SW 1271 (cell line): ENCODE data around the gene COL6A3.

Experiments used
- DNase-seq, 2 experiments: peaks; one replicate each; lab custom pipeline; 2025; lab: John Stamatoyannopoulos, UW

The COL6A3 gene, protein sequence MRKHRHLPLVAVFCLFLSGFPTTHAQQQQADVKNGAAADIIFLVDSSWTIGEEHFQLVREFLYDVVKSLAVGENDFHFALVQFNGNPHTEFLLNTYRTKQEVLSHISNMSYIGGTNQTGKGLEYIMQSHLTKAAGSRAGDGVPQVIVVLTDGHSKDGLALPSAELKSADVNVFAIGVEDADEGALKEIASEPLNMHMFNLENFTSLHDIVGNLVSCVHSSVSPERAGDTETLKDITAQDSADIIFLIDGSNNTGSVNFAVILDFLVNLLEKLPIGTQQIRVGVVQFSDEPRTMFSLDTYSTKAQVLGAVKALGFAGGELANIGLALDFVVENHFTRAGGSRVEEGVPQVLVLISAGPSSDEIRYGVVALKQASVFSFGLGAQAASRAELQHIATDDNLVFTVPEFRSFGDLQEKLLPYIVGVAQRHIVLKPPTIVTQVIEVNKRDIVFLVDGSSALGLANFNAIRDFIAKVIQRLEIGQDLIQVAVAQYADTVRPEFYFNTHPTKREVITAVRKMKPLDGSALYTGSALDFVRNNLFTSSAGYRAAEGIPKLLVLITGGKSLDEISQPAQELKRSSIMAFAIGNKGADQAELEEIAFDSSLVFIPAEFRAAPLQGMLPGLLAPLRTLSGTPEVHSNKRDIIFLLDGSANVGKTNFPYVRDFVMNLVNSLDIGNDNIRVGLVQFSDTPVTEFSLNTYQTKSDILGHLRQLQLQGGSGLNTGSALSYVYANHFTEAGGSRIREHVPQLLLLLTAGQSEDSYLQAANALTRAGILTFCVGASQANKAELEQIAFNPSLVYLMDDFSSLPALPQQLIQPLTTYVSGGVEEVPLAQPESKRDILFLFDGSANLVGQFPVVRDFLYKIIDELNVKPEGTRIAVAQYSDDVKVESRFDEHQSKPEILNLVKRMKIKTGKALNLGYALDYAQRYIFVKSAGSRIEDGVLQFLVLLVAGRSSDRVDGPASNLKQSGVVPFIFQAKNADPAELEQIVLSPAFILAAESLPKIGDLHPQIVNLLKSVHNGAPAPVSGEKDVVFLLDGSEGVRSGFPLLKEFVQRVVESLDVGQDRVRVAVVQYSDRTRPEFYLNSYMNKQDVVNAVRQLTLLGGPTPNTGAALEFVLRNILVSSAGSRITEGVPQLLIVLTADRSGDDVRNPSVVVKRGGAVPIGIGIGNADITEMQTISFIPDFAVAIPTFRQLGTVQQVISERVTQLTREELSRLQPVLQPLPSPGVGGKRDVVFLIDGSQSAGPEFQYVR (N-terminal part only)

DNA sequence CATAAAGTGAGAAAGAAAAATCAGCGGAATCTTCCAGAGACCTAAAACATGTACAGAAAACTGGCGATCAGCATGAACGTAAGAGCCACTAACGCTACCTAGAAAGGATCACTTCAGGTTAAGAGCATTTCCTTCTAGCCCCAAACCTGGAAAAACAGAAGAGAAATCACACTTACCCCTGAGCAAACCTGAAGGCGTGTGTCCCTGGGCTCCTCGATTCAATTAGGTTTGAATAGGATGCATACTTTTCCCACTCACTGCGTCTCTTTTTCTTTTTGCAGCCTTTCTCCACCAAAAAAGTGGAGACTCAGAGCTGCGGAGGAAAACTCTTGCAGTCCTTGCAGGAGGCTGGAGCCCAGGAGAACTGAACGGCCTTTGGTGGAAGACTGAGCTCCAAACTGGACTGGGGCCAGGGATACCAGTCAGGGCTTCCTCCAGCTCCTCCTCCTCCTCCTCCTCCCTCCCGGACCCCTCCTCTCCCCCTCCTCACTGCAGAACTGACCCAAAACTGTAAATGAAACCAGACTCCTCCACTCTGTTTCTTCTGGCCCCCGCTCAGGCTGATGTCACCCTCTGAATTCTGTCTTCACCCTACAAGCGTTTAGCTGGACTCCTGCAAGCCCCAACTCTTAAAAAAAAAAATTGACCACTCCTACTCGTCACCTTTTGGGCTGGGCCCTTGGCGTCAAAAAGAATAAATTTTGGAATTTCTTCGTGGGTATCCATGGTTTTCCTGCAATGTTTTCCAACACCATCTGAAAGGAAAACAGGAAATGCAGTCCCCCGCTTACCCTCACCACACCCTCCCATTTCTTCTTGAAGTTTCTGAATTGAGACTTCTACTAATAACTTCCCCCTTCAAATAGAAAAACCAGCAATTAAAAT, at the start of gene COL6A3:
Gene COL6A3, minus strand, starts transcription at position 388 of the 885 bp plus-strand sequence. CDS start 17,347 bp downstream, outside the sequence.
- no peak for DNase-seq

DNA sequence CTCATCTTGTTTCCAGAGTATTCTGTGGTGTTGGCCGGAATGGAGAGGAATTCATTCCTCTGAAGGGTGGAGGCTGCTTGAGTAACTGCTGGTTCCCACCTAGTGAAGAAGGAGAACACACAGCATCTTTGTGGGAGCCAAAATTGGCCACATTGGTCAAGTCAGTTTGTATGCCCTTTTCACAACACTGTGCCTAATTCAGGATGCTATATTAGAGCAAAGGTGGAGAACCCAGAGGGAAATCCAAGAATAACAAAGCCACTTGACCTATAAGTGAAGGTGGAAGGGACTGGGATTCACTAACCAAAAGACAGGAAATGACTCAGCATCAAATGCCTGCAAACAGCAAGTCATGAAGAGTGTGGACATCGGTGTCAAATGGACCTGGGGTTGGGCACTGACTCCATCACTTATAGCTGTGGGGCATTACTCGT, 45.8 kb upstream of the COL6A3 start:
- DNase-seq, result peak; percentile 9 to 68

DNA sequence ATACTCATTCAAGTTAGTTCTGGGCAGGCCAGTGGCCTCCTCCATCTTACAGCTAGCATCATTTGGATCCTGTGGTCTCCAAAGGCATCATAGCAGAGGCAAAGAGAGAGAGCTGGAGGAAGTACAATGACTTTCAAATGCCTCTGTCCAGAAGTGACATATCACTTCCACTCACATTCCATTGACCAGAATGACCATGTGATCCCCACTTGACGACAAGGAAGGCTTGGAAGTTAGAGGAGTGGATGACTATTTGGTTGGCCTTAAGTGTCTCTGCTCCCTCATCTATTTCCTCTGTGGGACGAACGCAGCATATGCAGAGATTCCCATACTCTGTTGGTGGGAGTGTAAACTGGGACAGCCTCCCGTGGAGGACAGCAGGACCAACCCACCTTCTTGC, 45.3 kb upstream of the COL6A3 start:
- no peak for DNase-seq

DNA sequence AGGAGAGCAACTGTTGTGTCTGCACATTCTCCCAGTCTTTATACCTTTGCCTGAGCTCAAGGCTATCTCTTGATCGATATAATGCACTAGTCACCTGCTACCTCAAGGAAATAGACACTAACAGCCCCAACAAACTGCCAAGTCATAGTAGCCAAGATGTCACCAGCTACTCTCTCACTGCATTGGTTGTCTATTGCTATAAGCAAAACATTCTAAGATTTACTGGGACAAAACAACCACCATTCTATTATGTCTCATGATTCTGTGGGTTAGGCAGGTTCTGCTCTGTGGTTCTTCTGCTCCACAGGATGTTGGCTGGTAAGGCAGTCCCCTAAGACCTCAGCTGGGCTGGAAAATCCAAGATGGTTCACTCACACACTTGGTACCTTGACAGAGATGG, 44.6 kb upstream of the COL6A3 start:
- DNase-seq, result no peak

DNA sequence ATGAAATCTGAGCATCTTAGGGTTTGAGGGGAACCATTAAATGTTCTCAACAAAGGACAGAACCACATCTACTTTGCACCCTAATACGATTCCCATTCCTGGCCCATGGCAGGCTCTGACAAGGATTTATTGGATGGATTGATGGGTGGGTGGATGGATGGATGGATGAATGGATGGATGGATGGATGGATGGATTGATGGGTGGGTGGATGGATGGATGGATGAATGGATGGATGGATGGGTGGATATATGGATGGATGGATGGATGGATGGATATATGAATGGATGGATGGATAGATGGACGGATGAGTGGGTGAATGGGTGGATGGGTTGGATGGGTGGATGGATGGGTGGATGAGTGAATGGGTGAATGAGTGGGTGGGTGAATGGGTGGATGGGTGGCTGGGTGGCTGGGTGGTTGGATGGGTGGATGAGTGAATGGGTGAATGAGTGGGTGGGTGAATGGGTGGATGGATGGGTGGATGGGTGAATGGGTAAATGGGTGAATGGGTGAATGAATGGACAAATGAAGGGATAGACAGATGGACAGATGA, 43.5 kb upstream of the COL6A3 start:
- DNase-seq, result no peak

DNA sequence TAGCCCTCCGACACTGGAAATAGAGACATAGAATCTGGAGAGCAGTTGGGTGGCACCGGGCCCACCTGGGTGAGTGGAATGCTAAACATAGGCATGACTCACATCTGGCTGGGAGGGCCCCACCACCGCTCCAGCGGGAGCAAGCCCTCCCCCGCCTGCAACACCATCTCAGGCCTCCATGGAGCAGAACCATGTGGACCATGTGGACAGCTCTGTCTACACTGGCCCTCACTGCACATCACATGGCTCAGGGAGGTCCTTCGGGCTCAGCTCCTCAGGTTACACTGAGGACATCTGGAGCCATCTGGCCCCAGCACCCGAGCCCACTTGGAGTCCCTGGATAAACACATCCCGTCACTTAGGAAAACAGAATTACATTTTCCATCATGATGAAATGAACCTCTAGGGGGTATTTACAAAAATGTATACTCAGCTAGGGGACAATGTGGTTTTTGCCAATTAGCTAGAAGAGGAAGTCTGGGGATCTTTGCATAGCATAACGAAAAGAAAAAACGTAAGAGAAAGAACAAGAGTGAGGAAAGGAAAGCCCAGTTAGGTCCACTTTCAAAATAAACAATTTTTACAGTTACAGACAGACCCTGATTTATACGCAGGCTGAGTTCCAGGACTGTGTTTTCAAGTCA, 42.4 kb upstream of the COL6A3 start:
- DNase-seq, result no peak

DNA sequence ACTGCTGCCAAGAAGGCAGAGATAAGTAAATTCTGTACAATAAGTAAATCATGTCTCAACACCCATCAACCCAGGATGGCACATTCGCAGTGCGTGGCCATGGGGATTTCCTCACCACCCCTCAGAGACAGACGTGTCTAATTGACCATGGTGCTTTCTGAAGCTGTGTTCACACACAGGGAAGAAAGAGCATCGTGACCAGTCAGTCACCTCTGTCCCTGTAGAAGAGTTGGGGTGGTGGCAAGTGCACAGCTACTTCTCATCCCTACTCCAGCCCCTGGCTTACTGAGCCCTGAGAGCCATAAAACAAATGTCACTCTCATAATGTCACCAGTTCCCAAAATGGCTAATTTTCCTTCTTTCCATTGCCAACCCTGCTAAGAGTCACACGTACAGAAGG, 41.8 kb upstream of the COL6A3 start:
- no peak for DNase-seq

DNA sequence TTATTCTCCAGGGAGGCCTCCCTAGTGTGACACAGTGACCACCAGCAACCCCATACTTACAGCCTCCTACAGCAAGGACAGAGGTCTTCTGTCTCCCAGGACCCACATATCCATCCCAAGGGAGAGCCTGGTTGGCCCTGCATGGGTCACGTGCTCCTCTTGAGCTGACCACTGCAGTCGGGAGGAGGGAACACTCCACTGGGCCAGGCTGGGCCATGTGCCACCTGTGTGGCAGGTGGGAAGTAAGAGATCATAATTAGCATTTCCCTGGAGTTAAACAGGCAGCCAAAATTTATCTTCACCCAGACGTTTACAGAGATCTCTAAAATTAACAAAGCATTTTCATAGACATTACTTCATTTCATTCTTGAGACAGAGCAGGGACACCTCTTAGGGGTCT, 39.7 kb upstream of the COL6A3 start:
- no peak for DNase-seq

DNA sequence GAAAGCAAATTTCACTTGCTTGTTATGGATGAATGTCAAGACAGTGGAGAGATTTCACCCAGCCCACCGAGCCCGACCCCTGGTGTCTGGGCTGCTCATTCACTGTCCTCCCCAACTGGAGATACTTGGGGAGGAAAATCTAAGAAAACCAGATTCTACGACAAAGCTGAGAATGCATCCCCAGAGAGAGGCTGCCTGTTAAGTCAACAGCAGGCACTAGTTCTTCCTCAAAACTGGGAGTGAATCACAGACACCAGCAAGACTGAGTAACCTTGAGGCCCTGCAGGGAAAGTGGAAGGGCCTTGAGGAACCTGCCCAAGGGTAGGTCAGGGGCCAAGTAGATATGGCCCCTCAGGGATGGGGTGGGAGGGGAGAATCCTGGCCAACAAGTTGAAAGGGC, 38.9 kb upstream of the COL6A3 start:
- no peak for DNase-seq

DNA sequence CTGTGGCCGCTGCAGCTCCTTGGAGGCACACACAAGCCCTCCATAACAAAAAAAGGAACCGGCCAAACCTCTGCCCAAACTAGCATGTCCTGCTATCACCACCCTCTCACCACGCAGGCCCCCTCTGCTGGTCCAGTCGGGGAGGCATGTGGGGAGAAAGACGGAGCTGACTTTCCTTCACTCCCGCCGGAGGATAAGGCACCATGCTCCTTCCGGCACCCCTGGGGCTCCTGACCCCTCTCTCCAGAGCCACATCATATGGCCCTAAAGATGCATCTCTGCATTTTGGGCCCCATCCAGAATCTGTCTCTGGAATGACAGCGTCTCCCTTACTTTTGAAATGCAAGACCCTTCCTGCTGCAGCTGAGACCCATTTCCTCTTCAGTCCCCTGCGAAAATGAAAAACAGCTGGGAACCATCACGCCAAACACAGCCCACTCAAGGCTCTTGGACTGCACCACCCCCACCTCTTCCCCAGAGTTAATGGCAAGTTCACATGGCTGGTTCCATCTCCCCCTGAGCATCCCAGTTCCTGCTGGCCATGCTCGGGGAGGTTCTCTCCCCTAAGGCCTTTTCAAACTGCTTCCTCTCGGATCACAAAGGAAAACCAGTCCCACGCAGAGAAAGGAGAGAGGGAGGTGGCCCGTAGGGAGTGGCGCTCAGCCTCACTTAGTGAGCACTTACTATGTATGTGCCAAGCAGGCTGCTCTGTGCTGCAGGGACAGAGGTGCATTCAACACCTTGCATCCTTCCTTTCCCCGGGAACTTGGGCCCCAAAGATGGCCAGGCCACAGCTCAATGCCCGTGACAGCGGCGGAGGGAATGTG, 37.9 kb upstream of the COL6A3 start:
- no peak for DNase-seq

DNA sequence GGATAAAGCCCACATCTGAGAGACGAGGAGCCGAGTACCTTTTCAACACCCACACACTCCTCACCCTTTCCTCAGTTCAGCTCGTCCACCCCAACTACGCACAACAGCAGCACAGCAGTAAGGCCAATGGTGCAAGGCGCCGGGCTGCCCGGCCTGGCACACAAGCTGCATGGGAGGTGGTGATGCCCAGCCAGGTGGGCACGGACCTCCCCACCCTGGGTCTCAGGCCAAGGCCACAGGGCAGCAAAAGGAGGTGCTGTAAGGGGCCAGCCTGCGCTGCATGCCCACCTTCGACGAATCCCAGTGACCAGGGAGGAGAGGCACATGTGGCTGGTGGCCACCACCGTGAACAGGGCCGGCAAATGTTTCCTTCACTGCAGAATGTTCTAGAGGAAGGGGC, 36.6 kb upstream of the COL6A3 start:
- DNase-seq, result no peak

DNA sequence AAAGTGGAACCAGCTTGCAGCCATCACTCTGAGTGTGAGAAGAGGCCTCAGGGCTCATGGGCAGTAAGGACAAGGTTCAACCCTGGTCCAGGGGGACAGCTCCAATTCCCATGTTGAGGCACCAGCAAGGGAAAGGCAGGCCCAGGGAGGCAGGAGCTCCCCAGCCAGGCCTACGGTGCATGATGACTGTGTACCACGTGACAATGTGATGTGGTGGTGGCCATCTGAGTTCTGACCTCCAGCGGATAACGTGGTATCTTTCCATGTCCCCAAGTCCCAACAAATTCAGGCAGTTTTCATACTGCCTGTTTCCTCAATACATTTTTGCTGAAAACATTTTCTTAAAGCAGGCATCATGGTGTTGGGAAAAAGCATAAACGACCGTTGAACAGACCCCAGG, 36.1 kb upstream of the COL6A3 start:
- no peak for DNase-seq

DNA sequence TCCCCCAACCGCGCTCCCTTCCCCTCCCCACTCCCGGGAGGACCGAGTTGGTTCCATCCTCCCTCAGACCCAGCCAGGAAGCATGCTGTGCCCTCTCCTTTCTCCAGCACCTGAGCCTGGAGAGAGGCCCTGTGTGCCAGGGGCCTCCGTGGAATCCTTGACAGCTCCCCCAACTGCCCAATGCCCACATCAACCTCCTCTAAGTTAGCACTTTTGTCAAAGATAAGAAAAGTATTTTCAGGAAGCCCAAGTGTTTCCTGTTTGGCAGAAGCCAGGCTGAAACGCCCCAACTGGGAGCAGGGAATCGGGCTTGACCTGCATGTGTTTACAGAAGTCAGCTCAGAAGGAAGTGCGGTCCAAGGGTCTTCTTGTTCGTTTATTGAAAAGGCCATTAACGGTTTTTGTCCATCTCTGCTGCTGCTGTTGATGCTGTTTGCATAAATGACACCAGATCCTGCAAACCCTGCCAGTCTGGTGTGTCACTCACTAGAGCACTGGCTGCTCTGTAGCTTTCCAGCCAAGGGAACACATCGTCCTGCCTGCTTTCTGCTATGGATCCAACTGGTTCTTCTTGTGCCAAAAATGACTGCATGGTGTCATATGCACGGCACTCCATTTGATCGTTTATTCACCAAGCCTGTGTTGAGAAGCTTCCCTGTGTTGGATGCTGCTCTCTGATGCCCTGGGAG, 35.4 kb upstream of the COL6A3 start:
- no peak for DNase-seq

DNA sequence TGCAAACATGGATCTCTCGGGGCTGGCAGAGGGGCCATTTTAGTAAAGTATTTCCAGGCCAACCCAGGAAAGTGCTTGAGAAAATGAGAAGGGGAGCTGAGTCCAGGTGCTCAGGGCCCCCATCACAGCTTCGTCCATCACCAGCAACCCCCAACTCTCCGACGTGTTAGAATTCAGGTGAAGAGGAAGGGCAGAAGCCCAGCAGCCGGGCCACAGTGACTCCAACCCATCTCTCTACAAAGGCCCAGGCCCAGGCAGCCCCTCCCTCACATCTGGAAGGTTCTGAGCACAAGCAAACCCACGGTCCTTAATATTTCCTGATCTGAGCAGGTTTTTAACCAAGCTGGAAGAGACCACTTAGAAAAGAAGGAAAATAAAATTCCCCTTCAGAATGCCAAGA, 34.7 kb upstream of the COL6A3 start:
- DNase-seq, result no peak

DNA sequence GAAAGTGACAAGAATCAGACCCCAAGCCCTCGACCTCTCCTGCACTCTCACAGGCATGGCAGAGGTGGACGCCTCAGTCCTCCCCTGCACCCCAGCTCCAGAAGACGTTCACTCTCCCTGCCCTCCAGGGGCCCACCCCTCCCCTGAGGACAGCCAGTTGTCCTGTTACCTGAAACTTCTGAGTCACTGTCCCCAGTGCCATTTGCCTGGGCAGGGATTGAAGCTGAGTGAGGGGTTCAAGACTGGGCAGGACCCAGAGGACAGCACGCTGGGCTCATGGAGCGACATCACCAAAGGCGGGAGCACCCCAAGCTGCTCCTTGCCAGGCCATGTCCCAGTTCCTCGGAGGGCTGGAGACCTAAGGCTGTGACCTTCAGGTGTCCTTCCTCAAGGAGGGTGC, 34.2 kb upstream of the COL6A3 start:
- DNase-seq, result no peak

DNA sequence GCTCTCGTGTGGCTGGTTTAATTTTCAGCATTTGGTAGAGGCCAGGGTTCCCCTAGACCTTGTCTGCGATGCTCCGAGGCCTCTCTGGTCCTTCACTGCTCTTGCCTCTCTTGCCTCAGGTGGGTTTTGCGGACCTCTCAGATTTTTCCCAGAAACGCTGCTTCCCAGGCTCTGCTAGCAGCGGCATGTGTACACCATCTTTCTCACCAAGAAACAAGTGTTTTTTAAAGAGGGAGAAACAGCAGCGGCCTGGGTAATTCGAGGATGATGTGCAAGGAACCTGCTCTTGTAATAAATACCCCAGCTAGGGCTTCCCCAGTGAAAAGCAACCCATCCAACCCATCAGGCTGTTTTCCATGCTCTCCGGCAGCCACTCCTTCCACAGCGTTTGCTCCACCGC, 33.5 kb upstream of the COL6A3 start:
- DNase-seq, result no peak

DNA sequence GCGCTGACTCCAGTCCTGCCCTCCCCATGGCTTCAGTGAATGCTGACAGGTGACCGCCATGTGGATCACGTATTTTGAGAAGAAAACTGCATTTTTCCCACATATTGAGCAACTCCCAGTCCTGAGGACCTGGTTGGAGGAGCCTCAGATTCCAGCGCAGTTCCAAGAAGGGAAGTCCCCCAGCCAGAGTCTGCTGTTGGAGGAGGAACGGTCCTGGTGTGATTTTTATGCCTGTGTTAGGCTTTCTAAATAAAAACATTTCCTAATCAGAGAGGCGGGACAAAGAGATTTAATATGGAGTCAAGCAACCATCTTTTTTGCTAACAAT, 32.3 kb upstream of the COL6A3 start:
- DNase-seq, result no peak

DNA sequence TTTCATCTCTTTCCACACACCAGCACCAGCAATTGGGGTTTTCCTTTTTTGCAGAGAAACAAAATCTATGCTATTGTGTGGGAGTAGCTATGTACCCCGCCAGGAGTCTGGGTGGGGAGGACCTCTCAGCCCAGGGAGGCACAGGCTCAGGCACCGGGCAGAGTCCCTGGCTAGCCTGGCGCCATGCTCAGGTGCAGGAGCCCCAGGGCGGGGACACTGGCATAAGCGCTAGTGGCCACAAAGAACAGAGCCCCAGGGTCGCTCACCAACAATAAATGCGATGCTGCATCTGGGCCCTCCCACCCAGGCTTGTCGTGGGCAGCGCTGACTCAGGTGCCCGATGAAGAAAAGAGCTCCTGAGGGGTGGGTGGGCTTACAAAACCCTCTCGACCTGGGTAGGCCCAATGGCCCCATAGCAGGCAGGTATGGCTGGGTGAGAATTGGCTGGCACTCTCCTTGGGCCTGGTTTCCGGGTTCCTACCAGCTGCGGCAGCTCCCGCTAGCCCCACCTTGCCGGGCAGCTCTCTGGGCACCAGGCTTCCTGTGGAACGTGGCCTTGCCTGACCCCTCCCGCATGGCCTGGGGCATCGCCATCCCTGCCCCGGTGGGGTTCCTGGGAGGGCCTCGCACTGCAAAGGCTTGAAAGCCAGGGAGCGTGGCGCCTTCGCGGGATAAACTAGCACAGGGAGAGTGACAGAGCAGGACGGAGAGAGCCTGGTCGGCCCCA, 31.8 kb upstream of the COL6A3 start:
- no peak for DNase-seq
